Progenitor cell of endocrine pancreas (in vitro differentiated cells): ENCODE measurements around the gene RNU6-7. TPM values are rescaled to one million over a fixed set of nuclear protein-coding genes. Genes with fewer than 3 reads are reported as not detected.

Source experiments
- DNase-seq: peaks from one replicate; pipeline ENCODE4 v3.0.0; 2021; ENCODE audit warnings: low spot score; ENCODE audit not compliant: unreplicated experiment
- H3K27ac Mint-ChIP-seq: 2 replicates; pipeline ENCODE4 v1.8.0; 2021; ENCODE audit warnings: mild to moderate bottlenecking, moderate library complexity, mixed read lengths
- H3K27me3 Mint-ChIP-seq: 2 replicates; pipeline ENCODE4 v1.8.0; 2021; ENCODE audit warnings: mixed read lengths
- H3K36me3 Mint-ChIP-seq: 2 replicates; pipeline ENCODE4 v1.8.0; 2022; ENCODE audit warnings: mixed read lengths; ENCODE audit not compliant: insufficient read depth
- H3K4me1 Mint-ChIP-seq: 2 replicates; pipeline ENCODE4 v1.8.0; 2021; ENCODE audit warnings: low read depth, mixed read lengths
- H3K4me3 Mint-ChIP-seq: 2 replicates; pipeline ENCODE4 v1.8.0; 2021; ENCODE audit warnings: low read depth, mild to moderate bottlenecking, moderate library complexity, mixed read lengths
- H3K9me3 Mint-ChIP-seq: 2 replicates; pipeline ENCODE4 v1.8.0; 2021; ENCODE audit warnings: low read depth, mixed read lengths
- CTCF ChIP-seq: fragments of 200-600 bp; sonication (generic); IDR thresholded peaks from one replicate; pipeline ENCODE4 v1.5.0; 2021; ENCODE audit warnings: antibody characterized with exemption, mild to moderate bottlenecking; ENCODE audit not compliant: unreplicated experiment
- total RNA-seq: library from RNA; stranded (reverse); gene quantifications from 2 replicates; pipeline ENCODE4 v1.2.1, GENCODE V29; 2021

RNU6-7 gene
- total RNA-seq, 1 donor from 2014 or later, result not detected

- Mint-ChIP-seq H3K4me3 (no peak overlapping the region), H3K36me3 (no peaks in the 10 kb centered on the region), H3K9me3 (no peaks in the 10 kb centered on the region), H3K27me3 (no peaks in the 10 kb centered on the region), H3K27ac (no peak overlapping the region), H3K4me1 (peaks cover 6% of the 10 kb centered on the region)
- DNase-seq, result no peak
- no peak for TF ChIP-seq CTCF
Measured at GRCh38 chr14:32233260-32233659, 31.4 kb downstream of the RNU6-7 start.

- Mint-ChIP-seq H3K36me3 (peaks cover 3% of the 10 kb centered on the region), H3K4me3 (no peak overlapping the region), H3K9me3 (peaks cover 7% of the 10 kb centered on the region), H3K27me3 (no peaks in the 10 kb centered on the region), H3K27ac (no peak overlapping the region), H3K4me1 (no peaks in the 10 kb centered on the region)
- DNase-seq, result no peak
- no peak for TF ChIP-seq CTCF
Measured at GRCh38 chr14:32244404-32244803, 42.6 kb downstream of the RNU6-7 start.

- H3K36me3 Mint-ChIP-seq, result no peaks in the 10 kb centered on the region
- no peak for DNase-seq
- H3K9me3 Mint-ChIP-seq, result no peaks in the 10 kb centered on the region
- TF ChIP-seq CTCF, result no peak
- no peak overlapping the region for H3K27ac Mint-ChIP-seq
- H3K4me1 Mint-ChIP-seq, result no peaks in the 10 kb centered on the region
- H3K4me3 Mint-ChIP-seq, result no peak overlapping the region
- H3K27me3 Mint-ChIP-seq, result no peaks in the 10 kb centered on the region
Measured at GRCh38 chr14:32246751-32247150, 44.9 kb downstream of the RNU6-7 start.

- Mint-ChIP-seq H3K9me3 (no peaks in the 10 kb centered on the region), H3K4me3 (no peak overlapping the region), H3K4me1 (no peaks in the 10 kb centered on the region), H3K27ac (no peak overlapping the region), H3K36me3 (no peaks in the 10 kb centered on the region), H3K27me3 (no peaks in the 10 kb centered on the region)
- TF ChIP-seq CTCF, result no peak
- no peak for DNase-seq
Measured at GRCh38 chr14:32249371-32249770, 47.5 kb downstream of the RNU6-7 start.

GRCh38 chr14:32249780-32250179, 47.9 kb downstream of the RNU6-7 start:
- Mint-ChIP-seq H3K9me3 (no peaks in the 10 kb centered on the region), H3K4me1 (no peaks in the 10 kb centered on the region), H3K36me3 (no peaks in the 10 kb centered on the region), H3K4me3 (no peak overlapping the region), H3K27ac (no peak overlapping the region), H3K27me3 (no peaks in the 10 kb centered on the region)
- no peak for TF ChIP-seq CTCF
- no peak for DNase-seq
